H9 (cell line): ENCODE measurements around the gene LRMDA. TPM values are rescaled to one million over a fixed set of nuclear protein-coding genes. Genes with fewer than 3 reads are reported as not detected.

ENCODE experiments used
- DNase-seq: peaks from one replicate; pipeline ENCODE4 v3.0.0-alpha.2; 2017
- H2AFZ ChIP-seq: one replicate; pipeline ENCODE4 v1.6.1; 2013; ENCODE audit warnings: mild to moderate bottlenecking, low read length, control low read depth, moderate library complexity
- H2AK5ac ChIP-seq: 2 replicates; pipeline ENCODE4 v1.6.1; 2013; ENCODE audit warnings: low read length, control low read depth, mixed read lengths; ENCODE audit not compliant: insufficient read length
- H2BK120ac ChIP-seq: one replicate; pipeline ENCODE4 v1.6.1; 2013; ENCODE audit warnings: low read depth, mild to moderate bottlenecking, low read length, control low read depth, inconsistent platforms; ENCODE audit not compliant: poor library complexity, severe bottlenecking
- H2BK12ac ChIP-seq: 2 replicates; pipeline ENCODE4 v1.6.1; 2013; ENCODE audit warnings: low read length, control low read depth, mixed read lengths, low read depth; ENCODE audit not compliant: insufficient read length
- H2BK15ac ChIP-seq: 2 replicates; pipeline ENCODE4 v1.6.1; 2013; ENCODE audit warnings: low read depth, low read length, control low read depth
- H2BK20ac ChIP-seq: one replicate; pipeline ENCODE4 v1.6.1; 2013; ENCODE audit warnings: low read depth, mild to moderate bottlenecking, low read length, control low read depth, inconsistent platforms; ENCODE audit not compliant: poor library complexity, severe bottlenecking
- H2BK5ac ChIP-seq: 2 replicates; pipeline ENCODE4 v1.6.1; 2013; ENCODE audit warnings: low read length, control low read depth, mixed read lengths; ENCODE audit not compliant: insufficient read length
- H3K14ac ChIP-seq: 2 replicates; pipeline ENCODE4 v1.6.1; 2013; ENCODE audit warnings: low read length, control low read depth; ENCODE audit not compliant: insufficient read depth
- H3K18ac ChIP-seq: 2 replicates; pipeline ENCODE4 v1.6.1; 2013; ENCODE audit warnings: low read depth, mild to moderate bottlenecking, mixed read lengths, low read length, control low read depth; ENCODE audit not compliant: insufficient read length
- H3K23ac ChIP-seq: 2 replicates; pipeline ENCODE4 v1.6.1; 2013; ENCODE audit warnings: low read length, control low read depth, mixed read lengths, low read depth; ENCODE audit not compliant: insufficient read length
- H3K23me2 ChIP-seq: 2 replicates; pipeline ENCODE4 v1.6.1; 2013; ENCODE audit warnings: low read depth, mild to moderate bottlenecking, mixed read lengths, low read length, control low read depth; ENCODE audit not compliant: insufficient read length, poor library complexity, severe bottlenecking
- H3K27ac ChIP-seq: 2 replicates; pipeline ENCODE4 v1.5.1; 2013; ENCODE audit warnings: low read length, control low read depth, mixed read lengths, low read depth; ENCODE audit not compliant: insufficient read length
- H3K27me3 ChIP-seq: 2 replicates; pipeline ENCODE4 v1.6.1; 2013; ENCODE audit warnings: low read length, control low read depth, inconsistent platforms; ENCODE audit not compliant: insufficient read depth
- H3K4ac ChIP-seq: 2 replicates; pipeline ENCODE4 v1.6.1; 2013; ENCODE audit warnings: low read depth, mild to moderate bottlenecking, control low read depth, inconsistent platforms, low read length, moderate library complexity
- H3K4me1 ChIP-seq: 2 replicates; pipeline ENCODE4 v1.6.1; 2013; ENCODE audit warnings: low read length, control low read depth, inconsistent platforms; ENCODE audit not compliant: insufficient read depth
- H3K4me2 ChIP-seq: 2 replicates; pipeline ENCODE4 v1.6.1; 2013; ENCODE audit warnings: low read length, control low read depth, mixed read lengths; ENCODE audit not compliant: insufficient read length, insufficient read depth
- H3K56ac ChIP-seq: 2 replicates; pipeline ENCODE4 v1.6.1; 2013; ENCODE audit warnings: low read depth, mild to moderate bottlenecking, mixed read lengths, low read length, control low read depth; ENCODE audit not compliant: insufficient read length
- H3K79me1 ChIP-seq: 2 replicates; pipeline ENCODE4 v1.6.1; 2013; ENCODE audit warnings: low read depth, mild to moderate bottlenecking, moderate library complexity, low read length, control low read depth, inconsistent platforms; ENCODE audit not compliant: insufficient read depth, poor library complexity, severe bottlenecking
- H3K79me2 ChIP-seq: 2 replicates; pipeline ENCODE4 v1.6.1; 2013; ENCODE audit warnings: low read length, control low read depth, inconsistent platforms; ENCODE audit not compliant: insufficient read depth
- H3K9ac ChIP-seq: 2 replicates; pipeline ENCODE4 v1.6.1; 2013; ENCODE audit warnings: low read length, control low read depth, mixed read lengths; ENCODE audit not compliant: insufficient read length; ENCODE audit errors: extremely low read depth
- H3K9me3 ChIP-seq: one replicate; pipeline ENCODE4 v1.6.1; 2013; ENCODE audit warnings: low read depth, low read length, inconsistent platforms; ENCODE audit not compliant: control insufficient read depth
- H3T11ph ChIP-seq: one replicate; pipeline ENCODE4 v1.6.1; 2013; ENCODE audit warnings: mild to moderate bottlenecking, low read length, control low read depth, inconsistent platforms
- H4K20me1 ChIP-seq: one replicate; pipeline ENCODE4 v1.6.1; 2013; ENCODE audit not compliant: control insufficient read depth, insufficient read length, insufficient read depth
- H4K5ac ChIP-seq: 2 replicates; pipeline ENCODE4 v1.6.1; 2013; ENCODE audit warnings: low read depth, mild to moderate bottlenecking, mixed read lengths, low read length, control low read depth; ENCODE audit not compliant: insufficient read length
- H4K8ac ChIP-seq: replicated peaks from 2 replicates; pipeline ENCODE4 v1.6.1; 2013; ENCODE audit warnings: low read length, control low read depth, mixed read lengths, low read depth; ENCODE audit not compliant: insufficient read length
- H4K91ac ChIP-seq: 2 replicates; pipeline ENCODE4 v1.6.1; 2013; ENCODE audit warnings: low read depth, mild to moderate bottlenecking, moderate library complexity, mixed read lengths, low read length, control low read depth; ENCODE audit not compliant: insufficient read length
- H3K27ac Mint-ChIP-seq, 3 experiments: 2 replicates in 2 of 3; 3 replicates in 1 of 3; pipeline ENCODE4 v1.8.0; 2020 to 2021; ENCODE audit warnings: mixed read lengths in 3 of 3, mild to moderate bottlenecking in 1 of 3, moderate library complexity in 1 of 3
- H3K27me3 Mint-ChIP-seq: 2 replicates; pipeline ENCODE4 v1.8.0; 2021; ENCODE audit warnings: low read depth, mild to moderate bottlenecking, moderate library complexity, mixed read lengths
- H3K36me3 Mint-ChIP-seq, 3 experiments: 2 replicates in 2 of 3; 3 replicates in 1 of 3; pipeline ENCODE4 v1.8.0; 2020 to 2021; ENCODE audit warnings: low read depth in 3 of 3, mixed read lengths in 3 of 3; ENCODE audit not compliant: insufficient read depth in 1 of 3
- H3K4me1 Mint-ChIP-seq, 2 experiments: 2 replicates each; pipeline ENCODE4 v1.8.0; 2020; ENCODE audit warnings: mixed read lengths in 2 of 2
- H3K4me3 Mint-ChIP-seq, 2 experiments: 2 replicates in 1 of 2; 3 replicates in 1 of 2; pipeline ENCODE4 v1.8.0; 2020 to 2021; ENCODE audit warnings: mild to moderate bottlenecking in 2 of 2, mixed read lengths in 2 of 2, moderate library complexity in 1 of 2
- H3K9me3 Mint-ChIP-seq, 2 experiments: 2 replicates in 1 of 2; 3 replicates in 1 of 2; pipeline ENCODE4 v1.8.0; 2020; ENCODE audit warnings: mild to moderate bottlenecking in 2 of 2, mixed read lengths in 2 of 2, moderate library complexity in 1 of 2
- CTCF ChIP-seq: fragments of 200-600 bp; sonication (generic); conservative IDR thresholded peaks from 3 replicates; pipeline ENCODE4 v1.8.0; 2021; ENCODE audit warnings: antibody characterized with exemption, mild to moderate bottlenecking
- WGBS: extraction: QIAGEN DNeasy Blood & Tissue Kit; methylation state at CpG from one replicate; pipeline ENCODE4 v1.1.7; 2013; ENCODE audit warnings: missing lambda C conversion rate, low lambda C conversion rate, mixed read lengths; ENCODE audit not compliant: insufficient read length; ENCODE audit errors: extremely low coverage; 5-methylcytosine and 5-hydroxymethylcytosine counted together
- total RNA-seq: library from RNA; stranded (reverse); gene quantifications from 2 replicates; pipeline ENCODE4 v1.2.1, GENCODE V29; 2021

Gene LRMDA
- total RNA-seq, 1 experiment from 2014 or later, result 1.8 TPM

- H3K36me3 Mint-ChIP-seq, result no peaks in the 10 kb centered on the region
Observed at GRCh38 chr10:75740541-75740940, 309.1 kb downstream of the LRMDA start.

More at GRCh38 chr10:75740541-75740940, 309.1 kb downstream of the LRMDA start:
- Histone ChIP-seq H3K79me1 (no peaks in the 10 kb centered on the region), H3K4me2 (no peak overlapping the region), H3K27ac (no peak overlapping the region), H3K23ac (no peak overlapping the region), H4K8ac (no peak overlapping the region), H4K91ac (no peak overlapping the region), H2BK20ac (no peak overlapping the region), H3K79me2 (no peaks in the 10 kb centered on the region), H4K20me1 (no peaks in the 10 kb centered on the region), H3K23me2 (no peaks in the 10 kb centered on the region), H2BK12ac (no peak overlapping the region), H3K56ac (no peak overlapping the region), H3K27me3 (no peaks in the 10 kb centered on the region), H2BK120ac (no peak overlapping the region), H2BK5ac (no peak overlapping the region), H3K18ac (no peak overlapping the region), H3K14ac (no peak overlapping the region; the same call in 1 of the 2 replicates), H2BK15ac (no peak overlapping the region), H3K4me1 (no peaks in the 10 kb centered on the region; the same call in 1 of the 2 replicates), H2AFZ (no peak overlapping the region), H3K9ac (no peak overlapping the region), H4K5ac (no peak overlapping the region), H3K9me3 (no peaks in the 10 kb centered on the region), H2AK5ac (no peak overlapping the region), H3T11ph (no peak overlapping the region), H3K4ac (no peak overlapping the region)
- TF ChIP-seq CTCF, result no peak
- no peak for DNase-seq
- H3K27ac Mint-ChIP-seq, result no peak overlapping the region; a peak in 1 of 7 replicates
- peaks cover 7 to 10% of the 10 kb centered on the region in 2 experiments for H3K4me1 Mint-ChIP-seq
- H3K4me3 Mint-ChIP-seq, result no peak overlapping the region
- no CpG with 5 or more reads among the region's 1 CpG for WGBS
- peaks cover 0 to 2% of the 10 kb centered on the region in 2 experiments; a peak in 1 of 5 replicates for H3K9me3 Mint-ChIP-seq
- no peaks in the 10 kb centered on the region; the same call in 1 of the 2 replicates for H3K27me3 Mint-ChIP-seq
